ENCODE measurements around the gene LRCOL1.

LRCOL1 gene

GRCh38 chr12:132610051-132610759 lies at the start of gene LRCOL1:
LRCOL1 (minus strand) TSS chr12:132610582; CDS start chr12:132606251, 4,331 bp downstream.
- intact Hi-C loops (cut with DNase I) = loop anchor here (5.0 kb wide), 1 partner anchor 193 kb away; no protein-coding TSS in a partner anchor
- DNase-seq = no peak

- intact Hi-C loops (cut with DNase I) = no loop called here
Observed at GRCh38 chr12:132660052-132660451, 49.7 kb upstream of the LRCOL1 start.

GRCh38 chr12:132659146-132659545 lies 48.8 kb upstream of the LRCOL1 start:
- DNase-seq = no peak
- intact Hi-C loops (cut with DNase I) = no loop called here

More at GRCh38 chr12:132660052-132660451, 49.7 kb upstream of the LRCOL1 start:
- no peak for DNase-seq

GRCh38 chr12:132658149-132658894 lies 47.9 kb upstream of the LRCOL1 start:
- intact Hi-C loops (cut with DNase I) = no loop called here

GRCh38 chr12:132657004-132657727 lies 46.8 kb upstream of the LRCOL1 start:
- intact Hi-C loops (cut with DNase I) = no loop called here
- DNase-seq = no peak

More at GRCh38 chr12:132658149-132658894, 47.9 kb upstream of the LRCOL1 start:
- DNase-seq = no peak

GRCh38 chr12:132653567-132654290 lies 43.3 kb upstream of the LRCOL1 start:
- no peak for DNase-seq

GRCh38 chr12:132651444-132652100 lies 41.2 kb upstream of the LRCOL1 start:
- intact Hi-C loops (cut with DNase I) = no loop called here
- DNase-seq = no peak

More at GRCh38 chr12:132653567-132654290, 43.3 kb upstream of the LRCOL1 start:
- intact Hi-C loops (cut with DNase I) = no loop called here

GRCh38 chr12:132649226-132649945 lies 39.0 kb upstream of the LRCOL1 start:
- intact Hi-C loops (cut with DNase I) = no loop called here
- no peak for DNase-seq

GRCh38 chr12:132648616-132649225 lies 38.3 kb upstream of the LRCOL1 start:
- intact Hi-C loops (cut with DNase I) = no loop called here
- no peak for DNase-seq

GRCh38 chr12:132647858-132648257 lies 37.5 kb upstream of the LRCOL1 start:
- intact Hi-C loops (cut with DNase I) = no loop called here
- DNase-seq = no peak

- intact Hi-C loops (cut with DNase I) = no loop called here
- DNase-seq = no peak
Observed at GRCh38 chr12:132646850-132647249, 36.5 kb upstream of the LRCOL1 start.

- intact Hi-C loops (cut with DNase I) = no loop called here
Observed at GRCh38 chr12:132642846-132643835, 32.8 kb upstream of the LRCOL1 start.

GRCh38 chr12:132641811-132642650 lies 31.6 kb upstream of the LRCOL1 start:
- intact Hi-C loops (cut with DNase I) = no loop called here
- DNase-seq = no peak

More at GRCh38 chr12:132642846-132643835, 32.8 kb upstream of the LRCOL1 start:
- no peak for DNase-seq

- DNase-seq = no peak
- intact Hi-C loops (cut with DNase I) = no loop called here
Observed at GRCh38 chr12:132640936-132641335, 30.6 kb upstream of the LRCOL1 start.

- intact Hi-C loops (cut with DNase I) = no loop called here
- DNase-seq = no peak
Observed at GRCh38 chr12:132639956-132640520, 29.7 kb upstream of the LRCOL1 start.

Measured in head of caudate nucleus (tissue), 42 donors.